Fibroblast of upper back skin (primary cell): ENCODE data around the gene ADK.
A peak's percentile ranks its signal among the peaks of the same experiment; 100 is the strongest.
"Not testable (repeated sequence)": the region's sequence is repeated elsewhere in the genome, so short reads cannot be mapped to it uniquely, and the experiment has no call there.

ENCODE experiments used
- DNase-seq: peaks from one replicate; pipeline ENCODE4 v3.0.0-alpha.2; 2013

Gene ADK

GRCh38 chr10:74500026-74500704, 349.1 kb downstream of the ADK start:
- DNase-seq = no peak

GRCh38 chr10:74500816-74501215, 349.8 kb downstream of the ADK start:
- DNase-seq = peak; percentile 23

DNA sequence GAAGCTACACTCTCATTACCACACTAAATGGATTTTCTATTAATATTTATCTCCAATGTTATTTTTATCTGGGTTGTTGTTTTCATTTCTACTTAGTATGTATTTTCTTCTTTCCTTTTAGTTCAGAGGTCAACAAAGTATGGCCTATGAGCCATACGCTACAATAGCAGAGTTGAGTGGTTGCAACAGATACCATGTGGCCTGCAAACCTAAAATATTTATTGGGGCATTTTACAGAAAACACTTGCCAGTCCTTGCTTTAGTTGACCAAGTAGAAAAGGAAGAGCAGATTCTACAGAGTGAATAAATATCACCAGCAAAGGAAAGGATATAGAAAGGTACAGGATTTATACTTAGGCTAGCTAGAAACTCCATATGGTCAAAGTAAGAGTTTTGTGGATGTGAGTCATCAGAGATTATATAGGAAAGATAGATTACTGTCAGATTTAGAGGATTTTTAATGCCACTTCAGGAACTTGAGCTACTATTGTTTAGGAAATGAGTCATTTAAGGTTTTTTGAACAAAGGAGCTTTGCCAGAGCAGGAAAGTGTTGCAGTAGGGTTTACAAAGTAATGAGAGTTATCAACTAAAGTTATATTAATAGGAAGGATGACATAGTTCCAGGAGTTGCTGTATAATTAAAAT, 352.1 kb downstream of the ADK start:
- DNase-seq = peak; percentile 90

DNA sequence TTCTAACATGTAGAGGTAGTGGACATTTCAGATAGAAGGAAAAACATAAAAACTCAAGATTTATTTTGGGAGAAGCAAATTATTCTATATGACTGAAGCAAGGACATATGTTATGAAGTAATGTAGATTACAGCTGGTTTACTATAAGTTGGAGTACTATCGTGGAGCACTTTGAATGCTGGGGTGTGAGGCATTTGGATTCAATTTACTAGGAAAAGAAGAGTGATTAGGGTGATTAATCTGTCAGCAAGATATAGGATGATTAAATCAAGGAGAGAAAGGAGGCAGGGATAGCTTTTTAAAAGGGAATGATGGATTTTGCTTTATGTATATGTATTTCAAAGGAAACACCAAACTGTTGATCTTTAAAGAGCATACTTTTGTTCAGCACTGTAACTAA, 356.9 kb downstream of the ADK start:
- peak; percentile 77 for DNase-seq

GRCh38 chr10:74510594-74510993, 359.6 kb downstream of the ADK start:
- DNase-seq = no peak

- DNase-seq = no peak
Observed at GRCh38 chr10:74511051-74511450, 360.0 kb downstream of the ADK start.

DNA sequence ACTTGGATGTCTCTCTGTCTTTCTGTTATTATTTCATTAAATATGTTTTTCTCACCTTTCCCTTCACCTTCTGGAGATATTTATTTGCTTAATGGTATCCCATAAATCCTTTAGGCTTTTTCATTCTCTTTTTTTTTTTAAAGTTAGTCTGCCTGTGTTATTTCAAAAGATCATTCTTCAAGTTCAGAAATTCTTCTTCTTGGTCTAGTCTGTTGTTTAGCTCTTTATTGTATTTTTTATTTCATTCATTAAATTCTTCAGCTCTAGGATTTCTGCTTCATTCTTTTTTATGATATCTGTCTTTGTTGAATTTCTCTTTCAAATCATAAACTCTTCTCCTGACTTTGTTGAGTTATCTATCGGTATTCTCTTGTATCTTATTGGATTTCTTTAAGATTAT, 363.3 kb downstream of the ADK start:
- no peak for DNase-seq

DNA sequence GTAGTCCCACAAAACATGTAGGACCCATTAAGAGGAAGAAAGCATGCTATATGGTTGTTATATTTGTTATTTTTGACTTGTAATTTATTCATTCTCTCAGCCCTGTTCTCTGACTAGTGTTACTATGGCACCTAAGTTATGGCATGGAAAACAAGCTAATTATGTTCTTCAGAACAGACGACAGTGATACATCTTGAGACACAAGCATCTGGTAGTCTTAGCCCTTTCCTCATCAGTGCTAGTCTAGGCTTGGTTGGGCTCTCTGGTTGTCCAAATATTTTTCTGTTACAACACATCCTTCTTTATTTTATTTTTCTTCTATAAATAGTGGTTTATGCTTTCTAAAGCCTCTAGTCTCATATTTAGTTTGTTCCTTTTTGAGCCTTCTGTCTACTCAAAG, 367.0 kb downstream of the ADK start:
- no peak for DNase-seq

- no peak for DNase-seq
Observed at GRCh38 chr10:74521526-74521925, 370.5 kb downstream of the ADK start.

- no peak for DNase-seq
Observed at GRCh38 chr10:74523199-74523598, 372.2 kb downstream of the ADK start.

DNA sequence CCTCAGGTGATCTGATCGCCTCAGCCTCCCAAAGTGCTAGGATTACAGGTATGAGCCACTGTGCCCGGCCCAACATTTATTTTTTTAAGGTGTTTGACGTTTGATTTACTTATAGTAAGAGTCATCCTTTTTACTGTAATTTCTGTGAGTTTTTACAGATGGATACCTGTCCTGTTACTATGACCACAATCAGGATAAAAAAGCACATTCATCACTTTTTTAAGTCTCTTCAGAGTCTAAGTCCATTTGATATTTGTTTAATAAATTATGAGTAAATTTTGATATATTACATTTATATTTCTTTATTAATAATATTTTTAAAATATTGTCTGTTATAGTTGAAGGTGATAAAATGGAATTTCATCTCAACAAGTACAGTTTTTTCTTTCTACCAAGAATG, 374.9 kb downstream of the ADK start:
- no peak for DNase-seq

GRCh38 chr10:74527611-74528010, 376.6 kb downstream of the ADK start:
- DNase-seq = not testable (repeated sequence)

DNA sequence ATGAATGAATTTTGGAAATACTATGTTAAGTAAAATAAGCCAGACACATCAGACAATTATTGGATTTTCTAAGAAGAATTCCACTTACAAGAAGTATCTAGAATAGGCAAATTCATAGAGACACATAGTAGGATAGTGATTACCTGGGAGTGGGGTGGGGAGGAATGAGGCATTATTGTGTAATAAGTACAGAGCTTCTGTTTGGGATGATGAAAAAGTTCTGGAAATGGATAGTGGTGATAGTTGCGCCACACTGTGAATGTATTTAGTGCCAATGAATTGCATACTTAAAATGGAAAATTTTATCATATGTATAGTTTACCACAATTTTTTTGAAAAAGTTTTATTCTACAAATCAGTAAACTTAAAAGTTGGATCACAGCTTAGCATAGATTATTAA, 378.2 kb downstream of the ADK start:
- DNase-seq = no peak

DNA sequence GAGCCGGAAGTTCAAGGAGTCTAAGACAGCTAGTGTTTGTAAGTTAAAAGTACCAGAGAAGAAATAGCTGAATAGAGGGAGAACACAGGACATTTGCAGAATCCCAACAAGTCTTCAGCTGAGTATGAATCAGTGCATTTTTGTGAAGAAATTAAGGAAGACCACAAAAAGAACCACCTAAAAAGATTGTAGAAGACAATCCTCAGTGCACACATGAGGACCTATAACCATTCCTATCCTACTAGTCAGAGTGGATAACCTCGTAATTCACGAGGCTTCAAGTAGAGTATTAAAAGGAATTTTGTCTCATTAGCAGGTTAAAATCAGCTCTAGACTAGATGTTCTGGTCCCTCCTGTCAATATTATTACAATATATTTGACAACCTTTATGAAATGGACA, 380.0 kb downstream of the ADK start:
- peak; percentile 51 for DNase-seq

DNA sequence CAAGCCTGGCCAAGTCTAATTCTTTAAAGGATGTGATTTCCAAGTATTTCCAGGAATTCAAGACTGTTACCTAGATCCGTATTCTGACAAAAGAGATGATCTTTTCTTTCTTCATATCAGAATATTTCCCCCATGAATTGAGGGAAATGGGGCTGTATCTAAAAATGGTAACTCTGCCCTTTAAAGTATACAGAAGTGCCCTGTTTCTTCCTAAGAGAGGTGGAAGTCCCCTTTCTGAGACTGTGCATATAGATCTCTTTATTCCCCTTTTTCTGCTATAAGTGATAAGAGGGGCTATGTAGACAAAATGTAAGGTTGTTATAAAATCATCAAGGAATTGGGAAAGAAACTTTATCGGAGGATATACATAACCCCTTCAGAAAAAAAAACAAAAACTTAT, 388.3 kb downstream of the ADK start:
- no peak for DNase-seq

DNA sequence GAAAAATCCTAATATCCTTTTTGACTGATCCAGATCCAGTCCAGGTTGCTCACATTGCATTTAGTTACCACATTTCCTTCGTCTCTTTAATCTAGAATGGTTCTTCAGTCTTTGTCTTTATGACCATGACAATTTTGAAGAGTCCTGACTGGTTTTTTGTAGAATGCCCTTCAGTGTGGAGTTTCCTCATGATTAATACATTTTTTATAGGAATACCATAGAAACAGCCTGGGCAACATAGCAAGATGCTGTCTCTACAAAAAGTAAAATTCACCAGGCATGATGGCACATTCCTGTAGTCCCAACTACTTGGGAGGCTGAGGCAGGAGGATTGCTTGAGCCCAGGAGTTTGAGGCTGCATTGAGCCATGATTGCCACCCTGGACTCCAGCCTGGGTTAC, 390.4 kb downstream of the ADK start:
- no peak for DNase-seq

GRCh38 chr10:74542077-74542476, 391.1 kb downstream of the ADK start:
- peak; percentile 47 for DNase-seq

DNA sequence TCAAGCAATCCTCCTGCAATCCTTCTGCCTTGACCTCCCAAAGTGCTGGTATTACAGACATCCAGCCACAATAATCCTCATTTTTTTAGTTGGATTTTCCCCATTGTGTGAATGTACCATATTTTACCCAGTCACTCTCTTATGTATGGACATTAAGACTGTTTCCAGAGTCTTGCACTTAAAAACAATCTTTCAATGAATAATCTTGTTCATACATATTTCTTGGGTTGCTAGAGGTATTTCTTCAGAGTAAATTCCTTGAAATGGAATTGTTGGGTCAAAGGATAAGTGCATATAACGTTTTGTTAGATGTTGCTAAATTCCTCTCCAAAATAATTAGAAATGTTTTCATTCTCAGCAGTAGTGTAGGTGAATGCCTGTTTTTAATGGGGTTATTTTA, 392.3 kb downstream of the ADK start:
- peak; percentile 23 for DNase-seq

GRCh38 chr10:74544106-74544505, 393.1 kb downstream of the ADK start:
- DNase-seq = peak; percentile 20

GRCh38 chr10:74548676-74549075, 397.7 kb downstream of the ADK start:
- DNase-seq = no peak

DNA sequence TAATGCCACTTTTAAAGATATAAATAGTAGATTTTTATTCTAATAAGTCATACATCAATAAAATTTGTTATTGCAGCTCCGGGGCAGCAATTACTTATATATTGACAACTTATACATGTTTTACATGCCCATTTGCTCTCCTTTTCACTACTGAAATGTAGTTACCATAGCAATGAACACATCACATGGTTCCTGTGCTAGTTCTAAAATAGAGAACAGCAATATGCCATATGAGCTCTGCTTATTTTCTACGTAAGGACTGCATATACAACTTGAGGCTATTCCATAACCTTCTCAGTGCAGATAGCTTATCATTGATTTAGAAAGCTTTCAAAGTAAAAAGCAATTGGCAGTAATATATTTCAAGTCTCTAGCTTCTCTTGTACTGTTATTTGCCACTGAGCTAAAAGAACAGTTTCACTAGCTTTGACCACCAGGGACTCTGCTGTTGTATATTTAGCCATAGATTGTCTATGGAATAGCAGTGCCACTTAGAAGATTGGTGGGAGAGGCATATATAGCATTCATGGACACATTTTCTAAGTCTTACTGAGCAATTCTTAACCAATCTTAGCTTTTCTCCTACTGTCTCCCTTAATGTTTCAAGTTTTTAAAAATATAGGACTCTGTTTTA, 405.2 kb downstream of the ADK start:
- no peak for DNase-seq

DNA sequence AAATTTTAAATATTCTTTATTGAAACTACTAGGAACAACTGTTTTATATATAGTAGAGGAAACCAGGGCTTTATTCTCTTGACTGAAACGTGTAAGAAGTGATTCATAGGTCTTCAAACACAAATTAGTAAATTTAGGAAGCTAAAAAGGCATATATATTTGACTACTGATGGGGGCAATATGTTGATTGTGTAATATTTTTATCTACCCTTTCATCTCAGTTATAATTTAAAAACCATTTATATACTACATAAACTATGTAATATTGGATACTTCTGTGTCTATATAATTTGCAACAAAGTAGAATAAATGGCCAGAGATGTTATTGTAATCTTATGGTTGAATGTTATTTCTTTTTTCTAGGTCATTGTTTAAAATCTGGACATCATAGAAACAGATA, 406.1 kb downstream of the ADK start:
- DNase-seq = no peak

GRCh38 chr10:74558403-74558802, 407.4 kb downstream of the ADK start:
- no peak for DNase-seq

DNA sequence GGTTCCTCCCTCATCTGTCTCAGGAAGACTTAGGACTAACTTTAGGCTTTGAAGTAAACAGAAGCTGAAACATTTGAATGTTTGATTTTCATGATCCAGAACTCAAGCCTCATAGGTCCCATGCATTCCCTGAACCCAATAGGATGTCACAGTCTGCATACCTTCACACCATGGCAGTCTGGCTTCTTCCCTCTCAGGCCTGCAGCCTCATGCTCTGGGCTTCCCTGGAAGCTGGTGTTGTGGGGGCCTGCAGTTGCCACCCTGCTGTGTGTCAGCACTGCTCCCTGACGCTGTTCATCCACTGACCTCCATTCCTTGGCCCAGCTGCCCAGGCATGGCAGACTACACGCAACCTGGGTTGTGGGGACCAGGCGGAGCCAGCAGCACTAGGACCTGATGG, 407.9 kb downstream of the ADK start:
- no peak for DNase-seq

- DNase-seq = not testable (repeated sequence)
Observed at GRCh38 chr10:74568896-74569295, 417.9 kb downstream of the ADK start.
